ENCODE results near the gene LYSMD3.

Gene LYSMD3

DNA sequence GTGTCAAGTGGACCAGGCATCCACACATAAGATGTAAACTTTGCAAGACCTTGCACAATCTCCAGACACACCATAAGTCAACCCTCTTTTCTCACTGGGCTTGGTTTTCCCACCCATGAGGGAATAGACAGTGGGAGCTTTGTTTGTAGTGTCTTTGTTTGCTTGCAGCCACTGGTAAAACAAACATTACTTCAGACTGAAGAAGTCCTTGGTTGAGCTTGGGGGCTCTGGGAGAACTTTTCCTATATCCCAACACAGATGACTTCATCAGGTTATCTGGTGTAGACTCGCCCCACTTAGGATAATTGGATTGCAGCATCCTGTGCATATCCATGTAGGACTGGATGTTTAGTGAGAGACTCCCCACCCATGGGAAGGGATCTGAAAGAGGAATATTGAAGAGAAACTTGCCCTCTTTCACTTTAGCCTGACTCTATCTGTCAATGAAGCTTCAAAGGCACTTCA, 17.7 kb upstream of the LYSMD3 start:
- peak; percentile 27 for DNase-seq (ENCODE audit: low spot score)

DNA sequence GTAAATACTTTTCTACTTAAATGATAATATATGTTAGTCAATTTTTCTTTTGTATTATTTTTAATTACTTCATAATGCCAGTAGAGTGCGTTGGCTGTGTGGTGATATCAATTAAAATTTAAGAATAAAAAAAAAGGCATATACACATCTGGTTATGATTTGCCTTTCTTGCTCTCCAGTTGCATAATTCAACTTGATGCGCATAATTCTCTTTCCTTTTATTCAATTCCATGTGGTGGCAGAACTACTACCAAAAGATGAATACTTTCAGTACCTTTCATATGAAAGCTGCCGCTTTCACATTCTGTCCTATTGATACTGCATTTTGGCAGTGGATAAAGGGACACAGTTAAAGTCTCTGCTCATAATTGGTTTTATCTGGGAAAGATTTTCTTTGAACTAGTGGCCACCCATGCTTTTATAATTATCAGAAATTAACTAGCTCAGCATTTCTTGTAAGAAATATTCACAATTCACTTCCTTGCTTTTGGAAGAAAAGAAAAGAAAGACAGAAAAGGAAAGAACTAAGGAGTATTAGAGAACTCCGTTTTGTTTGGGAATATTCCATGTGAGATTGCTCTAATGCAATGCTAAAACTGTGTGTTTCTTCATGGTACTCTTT, 16.9 kb upstream of the LYSMD3 start:
- no peak for DNase-seq (ENCODE audit: low spot score)

DNA sequence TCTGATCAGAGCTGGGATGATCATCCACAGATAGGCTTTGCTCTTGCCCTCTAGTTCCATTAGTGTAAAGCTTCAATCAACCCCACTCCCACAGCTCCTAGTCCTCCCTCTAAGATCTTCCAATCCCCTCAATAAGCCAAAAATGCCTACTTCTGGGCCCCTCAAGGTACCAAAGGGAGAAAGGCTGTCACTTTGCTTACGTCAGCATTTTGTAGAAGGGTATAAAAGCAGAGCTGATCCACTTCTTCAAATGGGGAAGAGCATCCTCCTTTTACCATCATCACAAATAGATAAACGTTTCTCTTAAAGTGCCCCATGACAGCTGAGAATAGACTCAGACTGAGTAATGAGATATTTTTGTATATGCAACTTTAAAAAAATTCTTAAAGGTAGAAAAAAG, 16.1 kb upstream of the LYSMD3 start:
- no peak for DNase-seq (ENCODE audit: low spot score)

DNA sequence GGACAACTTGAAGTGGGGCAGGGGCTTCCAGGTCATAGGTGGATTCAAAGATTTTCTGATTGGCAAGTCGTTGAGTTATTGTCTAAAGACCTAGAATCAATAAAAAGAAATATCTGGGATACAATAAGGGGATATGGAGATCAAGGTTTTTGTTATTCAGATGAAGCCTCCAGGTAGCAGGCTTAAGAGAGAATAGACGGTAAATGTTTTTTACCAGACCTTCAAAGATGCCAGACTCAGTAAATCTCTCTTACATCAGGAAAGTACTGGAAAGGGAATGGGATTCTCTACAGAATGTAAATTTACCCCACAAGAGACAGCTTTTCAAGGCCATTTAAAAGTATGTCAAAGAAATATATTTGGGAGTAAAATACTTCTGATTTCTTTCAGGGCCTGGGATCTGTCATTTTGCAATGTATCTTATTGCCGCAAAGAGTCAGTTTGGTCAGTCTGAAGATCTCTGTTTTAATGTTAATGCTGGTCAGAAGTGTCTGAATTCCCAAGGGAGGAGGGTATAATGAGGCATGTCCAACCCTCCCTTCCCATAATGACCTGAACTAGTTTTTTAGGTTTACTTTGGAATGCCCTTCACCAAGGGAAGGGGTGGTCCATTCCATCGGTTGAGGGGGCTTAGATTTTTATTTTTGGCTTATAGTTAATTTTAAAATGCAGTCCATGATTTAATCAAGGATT, 13.6 kb upstream of the LYSMD3 start:
- DNase-seq (ENCODE audit: low spot score): no peak

DNA sequence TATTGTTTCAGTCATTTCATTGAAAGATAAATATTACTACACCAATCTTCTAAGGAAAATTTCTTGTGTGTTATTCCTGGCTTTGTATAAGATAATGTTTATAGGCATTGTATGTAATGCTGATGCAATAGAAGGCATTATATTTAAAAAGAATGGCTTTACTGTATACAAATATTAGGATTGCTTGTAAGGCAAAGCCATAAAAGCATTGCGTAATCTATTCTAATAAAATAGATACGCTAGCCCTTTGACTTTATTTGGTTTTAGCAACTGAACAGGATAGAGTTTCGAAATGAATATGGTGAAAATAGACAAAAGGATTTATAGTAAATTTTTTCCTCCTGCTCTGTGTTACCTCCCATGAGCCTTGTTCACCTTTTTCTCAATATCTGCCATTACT, 5.5 kb upstream of the LYSMD3 start:
- DNase-seq (ENCODE audit: low spot score): no peak

DNA sequence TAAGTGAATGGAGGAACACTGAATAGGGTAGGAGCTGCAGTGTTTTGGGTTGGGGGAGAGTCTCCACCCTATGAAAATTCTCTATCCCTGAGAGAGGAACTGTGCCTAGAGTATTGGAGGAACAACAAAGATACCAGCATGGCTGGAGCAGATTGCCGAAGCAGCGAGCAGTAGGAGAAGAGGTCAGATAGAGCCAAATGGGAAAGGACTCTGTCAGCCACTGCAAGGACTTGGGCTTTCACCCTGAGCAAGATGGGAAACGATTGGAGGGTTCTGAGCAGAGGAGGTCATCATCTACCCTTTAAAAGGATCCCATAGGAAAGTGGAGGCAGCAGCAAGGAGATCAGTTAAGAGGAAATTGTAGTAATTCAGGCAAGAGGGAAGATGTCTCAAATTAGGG, 4.4 kb upstream of the LYSMD3 start:
- DNase-seq (ENCODE audit: low spot score): no peak

DNA sequence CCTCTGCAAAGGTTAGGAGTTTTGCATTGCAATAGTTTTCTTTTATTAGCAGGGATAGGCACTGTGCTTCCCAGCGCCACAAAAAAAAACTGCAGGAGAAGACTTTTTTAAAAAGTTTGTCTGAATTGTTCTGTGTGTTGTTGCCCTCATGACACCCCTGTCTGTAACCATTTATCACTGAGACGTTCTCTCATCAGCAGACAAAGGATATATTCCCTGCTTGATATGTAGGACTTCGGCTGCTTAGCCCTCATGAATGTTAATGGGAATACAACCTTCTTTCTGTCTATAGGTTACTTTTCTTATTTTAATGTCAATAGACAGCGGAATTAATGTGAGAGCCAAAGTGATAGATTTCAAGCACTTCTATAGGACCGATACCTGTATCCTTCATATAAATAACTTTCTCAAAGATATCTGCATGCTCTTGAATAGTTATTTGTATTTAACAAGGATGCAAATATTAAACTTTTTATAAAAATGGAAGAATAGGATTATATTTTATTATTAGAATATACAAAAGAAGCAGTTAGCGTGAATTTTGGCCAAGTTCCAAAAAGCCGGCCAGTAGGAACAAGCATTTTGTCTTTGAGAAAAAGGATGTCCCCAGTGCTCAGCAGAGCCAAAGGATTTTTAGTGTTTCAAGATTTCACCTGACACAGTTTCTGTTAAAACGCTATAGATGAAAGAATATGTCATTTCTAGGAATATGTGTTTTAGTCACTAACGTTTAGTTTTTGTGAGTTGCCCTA, 1.5 kb upstream of the LYSMD3 start:
- DNase-seq (ENCODE audit: low spot score): peak; percentile 25

DNA sequence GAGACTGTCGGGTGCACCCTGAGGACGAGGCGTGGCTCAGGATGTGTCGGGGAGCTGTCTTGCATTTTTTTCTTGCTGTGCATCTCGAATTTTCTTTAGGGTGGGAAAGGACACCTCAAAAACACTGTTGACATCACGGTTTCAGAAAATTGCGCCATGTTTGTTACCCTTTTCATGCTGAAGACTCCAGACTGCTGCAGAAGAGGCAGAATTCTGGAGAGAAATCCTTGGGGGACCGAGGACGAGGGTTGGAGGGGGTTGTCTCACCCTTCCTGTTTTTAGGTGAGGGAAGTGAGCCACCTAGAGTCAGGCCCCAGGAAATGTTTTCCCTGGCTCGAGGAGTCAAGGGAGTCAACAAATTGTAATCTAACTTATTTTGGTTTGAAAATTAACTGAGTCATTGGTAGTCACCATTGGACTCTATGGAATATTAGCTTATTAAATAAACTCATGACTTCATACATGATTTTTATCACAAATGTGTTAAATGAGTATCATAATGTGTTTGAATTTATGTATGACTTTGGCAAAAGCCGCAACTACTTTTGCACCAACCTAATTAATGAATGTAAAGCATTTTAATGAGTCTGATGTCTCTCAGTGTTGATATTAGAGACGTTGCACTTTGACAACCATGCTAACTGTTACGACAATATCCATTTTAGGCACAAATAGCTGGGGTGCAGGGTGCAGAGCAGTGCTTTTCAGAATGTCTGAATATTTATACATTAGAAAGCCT, 724 bp upstream of the LYSMD3 start:
- peak; percentile 94 for DNase-seq (ENCODE audit: low spot score)

DNA sequence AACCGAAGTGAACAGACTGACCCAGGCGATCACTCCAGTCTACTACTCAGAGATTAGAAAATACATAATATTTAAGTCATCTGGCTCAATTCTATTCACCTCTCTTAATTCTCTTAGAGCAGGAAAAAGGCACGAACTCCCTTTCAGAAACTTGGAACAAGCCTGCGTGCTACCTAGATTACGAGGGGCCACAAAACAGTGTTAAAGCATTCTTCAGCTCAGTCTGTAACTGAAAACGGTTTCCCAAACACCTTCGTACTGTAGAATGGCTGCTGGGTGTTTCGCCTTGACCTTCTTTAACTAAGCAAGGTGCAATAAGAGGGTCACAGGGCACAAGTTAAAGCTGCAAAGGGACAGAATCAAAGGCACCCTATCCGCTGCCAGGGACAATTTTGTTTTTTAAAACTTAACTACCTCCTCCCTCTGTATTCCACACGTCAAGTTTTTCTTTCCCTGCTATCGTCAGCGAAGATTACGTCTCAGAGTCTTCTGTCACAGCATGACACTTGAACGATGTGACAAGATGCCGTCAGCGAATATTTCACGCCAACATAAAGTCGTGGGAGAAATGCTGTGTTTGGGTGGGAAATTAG, 687 bp downstream of the LYSMD3 start:
- DNase-seq (ENCODE audit: low spot score): peak; percentile 64

DNA sequence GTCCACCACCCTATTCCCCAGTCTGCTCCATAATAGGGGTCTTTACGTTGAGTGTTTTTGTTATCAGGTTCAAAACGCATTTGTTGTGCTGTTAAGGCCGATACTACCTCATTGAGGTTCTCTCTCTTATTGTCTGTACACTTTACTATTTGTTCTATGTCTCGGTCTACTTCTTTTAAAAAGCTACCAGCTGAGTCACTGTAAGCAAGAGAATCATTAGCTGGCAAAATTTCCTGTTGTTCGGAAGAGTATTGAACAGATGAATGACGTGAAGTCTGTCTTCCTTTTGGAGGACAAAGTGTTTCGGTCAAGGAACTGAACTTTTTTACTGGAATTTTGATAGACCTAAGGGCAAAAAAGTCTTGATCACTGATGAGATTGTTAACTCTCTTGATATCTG, 10.3 kb downstream of the LYSMD3 start:
- no peak for DNase-seq (ENCODE audit: low spot score)

DNA sequence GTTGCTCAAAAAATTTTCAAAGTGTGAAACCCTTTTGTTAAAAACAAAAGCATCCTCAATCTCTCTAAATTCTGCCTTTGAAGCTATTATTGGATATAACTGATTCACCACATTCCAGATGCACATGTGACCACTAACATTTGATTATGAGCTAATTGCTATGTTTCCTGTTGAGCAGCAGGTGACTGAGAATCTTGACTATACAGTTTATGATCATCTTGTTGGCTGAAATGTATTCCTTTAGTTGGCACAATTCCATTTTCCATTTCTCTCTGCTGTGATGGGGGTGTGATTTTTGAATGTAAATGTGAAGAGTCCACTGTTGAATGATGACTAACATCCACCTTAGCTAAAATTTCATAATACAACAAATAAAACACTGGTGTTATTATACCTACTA, 10.7 kb downstream of the LYSMD3 start:
- DNase-seq (ENCODE audit: low spot score): no peak

DNA sequence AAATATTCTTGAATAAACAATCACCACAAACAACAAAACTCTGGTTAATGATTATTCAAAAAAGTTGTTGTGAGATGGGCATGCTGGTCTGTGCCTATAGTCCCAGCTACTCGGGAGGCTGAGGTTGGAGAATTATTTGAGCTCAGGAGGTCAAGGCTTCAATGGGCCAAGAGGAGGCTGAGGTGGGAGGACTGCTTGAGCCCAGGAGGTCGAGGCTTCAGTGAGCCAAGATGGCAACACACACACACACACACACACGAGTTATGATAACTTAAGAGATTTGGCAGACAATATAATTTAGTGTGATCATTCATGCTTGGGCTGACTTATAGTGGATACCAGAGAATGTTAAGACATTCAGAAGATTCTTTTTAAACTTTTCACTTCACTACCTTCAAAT, 14.9 kb downstream of the LYSMD3 start:
- no peak for DNase-seq (ENCODE audit: low spot score)

DNA sequence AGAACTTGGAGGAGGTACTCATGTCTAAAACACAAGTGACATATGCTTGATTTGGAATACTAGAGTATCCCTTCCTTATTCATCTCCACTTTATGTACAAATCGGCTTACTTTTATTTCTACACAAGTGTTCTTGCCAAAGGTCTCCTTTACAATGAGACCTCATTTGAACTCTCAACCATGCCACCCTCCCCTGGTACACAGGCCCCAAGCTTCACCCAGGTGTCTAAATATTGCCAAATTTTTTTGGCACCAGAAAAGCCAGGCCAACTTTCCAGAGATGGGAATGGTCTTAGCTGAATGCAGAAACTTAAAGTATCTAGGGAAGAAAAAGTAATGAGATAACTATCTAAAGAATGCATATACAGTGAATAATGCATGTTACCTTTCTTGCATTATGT, 18.9 kb downstream of the LYSMD3 start:
- DNase-seq (ENCODE audit: low spot score): no peak

DNA sequence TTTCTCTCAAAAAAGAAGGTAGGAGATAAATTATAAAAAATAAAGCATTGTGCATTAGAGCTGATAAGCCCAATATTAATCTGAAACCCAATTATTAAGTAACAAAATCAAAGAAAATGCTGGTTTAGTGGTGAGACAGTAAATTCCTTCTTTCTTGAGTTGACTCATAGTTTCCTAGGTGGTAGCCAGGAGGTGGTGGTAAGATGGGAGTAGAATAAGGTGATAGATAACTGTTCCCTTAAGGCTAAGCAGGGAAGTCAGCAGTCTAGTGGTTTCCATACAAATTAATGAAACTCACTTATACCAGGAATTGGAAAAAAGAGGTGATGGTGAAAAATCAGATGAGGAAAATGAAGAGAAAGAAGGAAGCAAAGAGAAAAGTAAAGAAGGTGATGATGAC, 23.2 kb downstream of the LYSMD3 start:
- DNase-seq (ENCODE audit: low spot score): no peak

DNA sequence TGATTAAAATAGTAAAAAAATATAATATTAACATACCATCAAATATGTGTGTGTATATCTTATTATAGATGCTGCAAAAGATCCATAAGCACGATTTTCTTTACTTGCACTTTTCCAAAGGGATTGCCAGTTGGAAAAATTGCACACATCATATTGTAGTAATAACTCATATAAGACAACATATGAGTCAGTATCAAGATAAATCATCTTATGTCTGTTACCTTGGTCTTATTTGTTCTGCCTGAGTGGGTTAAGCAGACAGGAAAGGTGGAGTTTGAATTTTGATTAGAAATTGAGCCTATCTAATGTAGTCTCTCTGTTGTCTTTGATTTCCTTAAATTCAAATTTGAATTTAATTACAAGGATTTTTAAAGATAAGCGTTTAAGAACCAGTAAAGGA, 24.6 kb downstream of the LYSMD3 start:
- DNase-seq (ENCODE audit: low spot score): no peak

DNA sequence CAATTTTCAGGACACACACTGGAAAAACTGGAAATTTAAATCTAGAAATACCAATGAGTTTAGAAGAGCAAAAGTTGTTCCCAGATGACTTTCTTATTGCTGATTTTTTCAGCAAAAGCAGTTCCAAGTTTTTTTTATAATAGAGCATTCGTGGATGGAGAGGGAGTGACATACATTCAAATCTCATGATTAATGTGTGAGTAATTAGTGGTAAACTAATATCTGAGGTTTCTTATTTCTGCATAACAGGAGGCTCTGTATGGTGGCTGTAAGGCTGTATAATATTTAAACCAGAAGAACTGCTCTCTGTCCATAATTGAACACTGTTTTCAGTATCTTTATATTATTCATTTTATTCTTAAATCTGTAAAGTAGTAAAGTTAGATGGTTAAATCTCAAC, 25.8 kb downstream of the LYSMD3 start:
- no peak for DNase-seq (ENCODE audit: low spot score)

DNA sequence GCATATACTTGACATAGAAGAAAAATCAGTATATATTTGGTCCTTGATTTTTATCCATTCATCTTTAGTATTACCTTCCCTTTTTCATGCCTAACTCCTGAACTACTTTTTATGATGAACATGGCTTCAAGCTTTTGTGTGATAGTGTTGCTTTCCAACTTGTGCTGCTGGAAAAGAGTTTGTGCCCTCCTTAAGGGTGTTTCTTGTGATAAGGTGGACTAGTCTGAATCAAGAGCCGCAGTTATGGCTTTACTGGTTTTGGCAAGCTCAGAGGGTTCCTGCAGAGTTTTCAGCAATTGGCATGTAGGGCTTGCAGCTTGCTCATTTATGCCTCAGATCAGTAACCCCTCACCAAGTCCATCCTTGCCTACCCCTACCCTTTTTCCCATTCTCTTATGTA, 34.2 kb downstream of the LYSMD3 start:
- DNase-seq (ENCODE audit: low spot score): no peak

DNA sequence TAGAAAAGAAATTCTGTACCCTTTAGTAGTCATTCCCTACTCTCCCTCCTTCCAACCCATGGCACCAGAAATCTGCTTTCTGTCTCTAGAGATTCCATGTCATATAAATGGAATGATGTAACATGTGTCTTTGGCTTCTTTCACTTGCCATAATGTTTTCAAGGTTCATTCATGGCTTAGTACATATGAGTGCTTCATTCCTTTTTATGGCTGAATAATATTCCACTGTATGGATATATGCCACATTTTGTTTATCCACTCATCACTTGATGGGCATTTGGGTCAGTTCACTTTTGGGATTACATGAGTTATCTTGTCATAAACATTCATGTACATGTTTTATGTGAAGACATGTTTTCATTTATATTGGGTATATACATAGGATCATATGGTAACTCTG, 35.3 kb downstream of the LYSMD3 start:
- DNase-seq (ENCODE audit: low spot score): no peak

DNA sequence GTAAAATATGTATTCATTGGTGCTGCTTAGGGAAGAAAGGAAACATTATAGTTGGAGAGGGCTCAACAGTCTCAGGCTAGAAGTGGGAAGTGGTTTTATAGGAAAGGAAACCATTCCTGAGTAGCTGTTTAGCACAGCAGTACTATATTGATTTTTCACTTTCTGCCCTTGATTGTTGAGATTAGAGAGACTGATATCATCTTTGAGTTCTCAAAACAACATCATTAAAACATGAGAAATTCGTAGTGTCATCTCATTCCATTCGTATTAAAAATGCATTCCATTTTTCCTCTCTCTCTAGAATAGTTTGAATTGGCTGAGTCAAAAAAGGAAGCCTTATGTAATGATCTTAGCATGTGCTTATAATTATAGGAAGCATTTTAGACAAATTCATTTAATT, 40.6 kb downstream of the LYSMD3 start:
- no peak for DNase-seq (ENCODE audit: low spot score)

DNA sequence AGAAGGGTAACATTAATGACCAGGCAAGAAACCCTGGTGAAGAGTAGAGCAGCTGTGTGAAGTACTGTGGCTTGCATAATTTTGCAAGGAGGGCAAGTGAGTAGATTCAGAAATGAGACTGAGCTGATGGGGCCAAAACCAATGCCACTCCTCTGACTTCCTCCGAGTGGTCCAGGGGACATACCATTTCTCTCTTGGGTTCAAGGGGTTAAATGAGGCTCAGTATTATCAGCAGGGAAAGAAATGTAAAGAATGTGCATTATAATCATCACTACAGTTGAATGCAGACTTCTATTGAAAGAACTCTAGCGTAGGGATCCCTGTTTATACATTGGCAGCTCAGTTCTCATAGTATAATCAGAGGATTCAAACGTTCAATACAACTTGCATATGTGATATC, 44.8 kb downstream of the LYSMD3 start:
- no peak for DNase-seq (ENCODE audit: low spot score)

DNA sequence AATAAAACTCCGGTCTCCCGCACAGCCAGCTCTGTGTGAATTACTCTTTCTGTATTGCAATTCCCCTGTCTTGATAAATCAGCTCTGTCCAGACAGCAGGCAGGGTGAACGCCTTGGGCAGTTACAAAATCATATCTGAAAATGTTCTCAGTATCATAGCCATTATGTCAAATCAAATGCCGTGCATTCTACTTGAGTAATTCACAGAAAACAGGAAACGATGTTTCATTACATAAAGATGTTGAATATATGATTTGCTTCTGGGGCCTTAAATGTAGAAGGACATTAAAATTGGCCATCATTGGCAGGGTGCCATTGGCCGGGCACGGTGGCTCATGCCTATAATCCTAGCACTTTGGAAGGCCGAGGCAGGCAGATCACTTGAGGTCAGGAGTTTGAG, 46.2 kb downstream of the LYSMD3 start:
- DNase-seq (ENCODE audit: low spot score): no peak

DNA sequence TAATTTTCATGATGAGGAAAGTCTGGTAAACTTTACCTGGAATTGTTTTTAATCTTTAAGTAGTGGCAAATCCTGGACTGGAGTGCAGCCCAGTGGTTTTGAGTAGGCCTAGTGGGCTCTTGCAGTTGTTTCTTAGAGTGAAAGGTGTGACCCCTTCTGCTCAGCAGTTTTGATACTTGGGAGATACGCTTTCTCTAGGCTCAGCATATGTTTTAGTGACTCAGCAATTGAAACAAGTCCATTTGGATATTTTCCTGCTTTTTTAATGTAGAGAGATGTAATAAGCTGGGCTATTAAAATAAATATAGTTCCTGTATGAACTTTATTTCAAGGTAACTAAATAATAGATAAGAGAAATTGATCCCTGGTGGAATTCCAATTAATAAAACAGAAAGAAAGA, 48.7 kb downstream of the LYSMD3 start:
- no peak for DNase-seq (ENCODE audit: low spot score)
